Sigmoid colon (tissue), 7 donors: Measurements from ENCODE around the gene OBI1. TPM values are rescaled to one million over a fixed set of nuclear protein-coding genes. Genes with fewer than 3 reads are reported as not detected.

Experiments
- DNase-seq: peaks from one replicate; pipeline ENCODE4 v3.0.0-alpha.2; 2019
- H3K27ac ChIP-seq, 4 donors: fragments of 200-600 bp; sonication (generic); one replicate each; pipeline ENCODE4 v1.5.1; 2016 to 2019; ENCODE audit warnings: mild to moderate bottlenecking in 1 of 4
- H3K27me3 ChIP-seq, 3 donors: fragments of 200-600 bp; sonication (generic); one replicate each; pipeline ENCODE4 v1.5.1; 2019; ENCODE audit warnings: mild to moderate bottlenecking in 1 of 3
- H3K36me3 ChIP-seq, 4 donors: fragments of 200-600 bp; sonication (generic); one replicate each; pipeline ENCODE4 v1.5.1; 2016 to 2019
- H3K4me1 ChIP-seq, 4 donors: fragments of 200-600 bp; sonication (generic); one replicate each; pipeline ENCODE4 v1.5.1; 2017 to 2019
- H3K4me3 ChIP-seq, 4 donors: fragments of 200-600 bp; sonication (generic); one replicate each; pipeline ENCODE4 v1.5.1; 2017 to 2019; ENCODE audit warnings: mild to moderate bottlenecking in 2 of 4, moderate library complexity in 1 of 4
- H3K9me3 ChIP-seq, 4 donors: fragments of 200-600 bp in 3 of 4; sonication (generic) in 3 of 4; one replicate each; pipeline versions ENCODE4 v1.5.1 to v1.6.1; 2013 to 2019
- CTCF ChIP-seq, 4 experiments: fragments of 450-650 bp in 3 of 4; fragments of 200-600 bp in 1 of 4; IDR thresholded peaks; one replicate each; pipeline ENCODE4 v1.5.1; 2016 to 2019; ENCODE audit warnings: antibody characterized with exemption in 4 of 4, mild to moderate bottlenecking in 3 of 4, moderate library complexity in 2 of 4
- EP300 ChIP-seq, 4 donors: sonication (generic); formaldehyde crosslinking; IDR thresholded peaks; one replicate each; pipeline ENCODE4 v1.6.1; 2017; ENCODE audit warnings: antibody characterized with exemption in 4 of 4
- POLR2A ChIP-seq, 2 donors: fragments of 450-650 bp; IDR thresholded peaks; one replicate each; pipeline ENCODE4 v1.6.1; 2016; ENCODE audit warnings: antibody characterized with exemption in 2 of 2, mild to moderate bottlenecking in 2 of 2, moderate library complexity in 2 of 2
- POLR2AphosphoS5 ChIP-seq, 4 donors: sonication (generic); formaldehyde crosslinking; IDR thresholded peaks; one replicate each; pipeline ENCODE4 v1.6.1; 2017; ENCODE audit warnings: antibody characterized with exemption in 4 of 4
- WGBS, 2 donors: extraction: QIAGEN DNeasy Blood & Tissue Kit; methylation state at CpG; one replicate each; pipeline ENCODE4 v1.1.7; 2013; 5-methylcytosine and 5-hydroxymethylcytosine counted together
- intact Hi-C: fragments of 100-400 bp; cut with DNase I; formaldehyde crosslinking; loops from one replicate; pipeline ENCODE4 v1.15.1; 2023
- polyA plus RNA-seq, 3 donors: library from polyadenylated mRNA; stranded (reverse); fragments of 200-250 nt; gene quantifications; one replicate each; pipeline ENCODE4 v1.2.3, GENCODE V29; 2013
- total RNA-seq, 4 donors: library from RNA; depleted of rRNA; stranded (reverse); fragments of >200 nt; gene quantifications; one replicate each; pipeline ENCODE4 v1.1.0, GENCODE V29; 2016
- donor health status: healthy with polysubstance abuse.
- donor health status: Bipolar disorder and iron deficiency.
- donor health status: healthy.

The OBI1 gene
- total RNA-seq (10 to 100 TPM in 3 of 4 donors, 1 to 10 TPM in 1; 9.1 to 13.6 (median 11.9) TPM), polyA plus RNA-seq (1 to 10 TPM; 2.1 to 5.6 (median 2.4) TPM)

GRCh38 chr13:78658630-78659449 is at the start of gene OBI1:
OBI1 (minus strand) TSS chr13:78659155; CDS start chr13:78659120, 35 bp downstream.
- Histone ChIP-seq H3K4me1 (peaks cover 0 to 20% (median 14%) of the 10 kb centered on the region in 4 donors), H3K36me3 (no peaks in the 10 kb centered on the region), H3K4me3 (peak within 1 kb of the TSS; percentile 59 to 95 (median 78)), H3K27ac (peak within 1 kb of the TSS; percentile 69 to 86 (median 83)), H3K27me3 (no peaks in the 10 kb centered on the region), H3K9me3 (no peaks in the 10 kb centered on the region)
- TF ChIP-seq POLR2AphosphoS5 (IDR thresholded peaks at IDR 0.05) (peak; percentile 68 to 93 (median 81)), POLR2A (IDR thresholded peaks at IDR 0.05) (peak; percentile 28 to 32), CTCF (IDR thresholded peaks at IDR 0.05) (no peak), EP300 (IDR thresholded peaks at IDR 0.05) (no peak)
- intact Hi-C loops, result loop anchor here (5.0 to 10.0 kb wide), 2 partner anchors 52 to 746 kb away; partner anchors contain the start of gene RBM26
- WGBS, 2 donors, result 1% methylated on average over 67 of the region's 67 CpGs
- DNase-seq, result peak; percentile 95

GRCh38 chr13:78701383-78701782 is 42.4 kb upstream of the OBI1 start:
- DNase-seq, result no peak
- no peak for TF ChIP-seq POLR2A (IDR thresholded peaks at IDR 0.05)
- TF ChIP-seq EP300 (IDR thresholded peaks at IDR 0.05), result no peak
- TF ChIP-seq CTCF (IDR thresholded peaks at IDR 0.05), result no peak
- no peak for TF ChIP-seq POLR2AphosphoS5 (IDR thresholded peaks at IDR 0.05)
- no peaks in the 10 kb centered on the region for H3K4me1 ChIP-seq
- H3K27me3 ChIP-seq, result no peaks in the 10 kb centered on the region
- no peak overlapping the region for H3K4me3 ChIP-seq
- H3K36me3 ChIP-seq, result no peaks in the 10 kb centered on the region
- 30 to 51% methylated on average over 1 of the region's 1 CpG for WGBS, 2 donors
- intact Hi-C loops, result no loop called here
- H3K9me3 ChIP-seq, result no peaks in the 10 kb centered on the region
- no peak overlapping the region for H3K27ac ChIP-seq

- Histone ChIP-seq H3K27me3 (no peaks in the 10 kb centered on the region), H3K4me1 (no peaks in the 10 kb centered on the region), H3K4me3 (no peak overlapping the region), H3K9me3 (no peaks in the 10 kb centered on the region), H3K36me3 (no peaks in the 10 kb centered on the region), H3K27ac (no peak overlapping the region)
- intact Hi-C loops, result no loop called here
- 39 to 47% methylated on average over 3 of the region's 3 CpGs for WGBS, 2 donors
- TF ChIP-seq POLR2AphosphoS5 (IDR thresholded peaks at IDR 0.05), result no peak
- no peak for TF ChIP-seq POLR2A (IDR thresholded peaks at IDR 0.05)
- no peak for TF ChIP-seq EP300 (IDR thresholded peaks at IDR 0.05)
- TF ChIP-seq CTCF (IDR thresholded peaks at IDR 0.05), result no peak
- no peak for DNase-seq
Observed at GRCh38 chr13:78700121-78700910, 41.4 kb upstream of the OBI1 start.

- no peaks in the 10 kb centered on the region for H3K4me1 ChIP-seq
- no peak for DNase-seq
- no peak overlapping the region for H3K27ac ChIP-seq
- TF ChIP-seq CTCF (IDR thresholded peaks at IDR 0.05) (no peak), POLR2A (IDR thresholded peaks at IDR 0.05) (no peak), EP300 (IDR thresholded peaks at IDR 0.05) (no peak), POLR2AphosphoS5 (IDR thresholded peaks at IDR 0.05) (no peak)
- no peaks in the 10 kb centered on the region for H3K27me3 ChIP-seq
- H3K9me3 ChIP-seq, result no peaks in the 10 kb centered on the region
- no peak overlapping the region for H3K4me3 ChIP-seq
- H3K36me3 ChIP-seq, result no peaks in the 10 kb centered on the region
- intact Hi-C loops, result no loop called here
- WGBS, 2 donors, result 35 to 58% methylated on average over 2 of the region's 2 CpGs
Observed at GRCh38 chr13:78689011-78689410, 30.1 kb upstream of the OBI1 start.
